ENCODE measurements around the gene TRMT61A. TPM values are rescaled to one million over a fixed set of nuclear protein-coding genes. Genes with fewer than 3 reads are reported as not detected.

The TRMT61A gene
- total and polyA plus RNA-seq, 2 of the 13 experiments (the other 11 are each of a cell fraction or from before 2014, with no cell fraction given): 6.5 to 13.6 TPM

DNA sequence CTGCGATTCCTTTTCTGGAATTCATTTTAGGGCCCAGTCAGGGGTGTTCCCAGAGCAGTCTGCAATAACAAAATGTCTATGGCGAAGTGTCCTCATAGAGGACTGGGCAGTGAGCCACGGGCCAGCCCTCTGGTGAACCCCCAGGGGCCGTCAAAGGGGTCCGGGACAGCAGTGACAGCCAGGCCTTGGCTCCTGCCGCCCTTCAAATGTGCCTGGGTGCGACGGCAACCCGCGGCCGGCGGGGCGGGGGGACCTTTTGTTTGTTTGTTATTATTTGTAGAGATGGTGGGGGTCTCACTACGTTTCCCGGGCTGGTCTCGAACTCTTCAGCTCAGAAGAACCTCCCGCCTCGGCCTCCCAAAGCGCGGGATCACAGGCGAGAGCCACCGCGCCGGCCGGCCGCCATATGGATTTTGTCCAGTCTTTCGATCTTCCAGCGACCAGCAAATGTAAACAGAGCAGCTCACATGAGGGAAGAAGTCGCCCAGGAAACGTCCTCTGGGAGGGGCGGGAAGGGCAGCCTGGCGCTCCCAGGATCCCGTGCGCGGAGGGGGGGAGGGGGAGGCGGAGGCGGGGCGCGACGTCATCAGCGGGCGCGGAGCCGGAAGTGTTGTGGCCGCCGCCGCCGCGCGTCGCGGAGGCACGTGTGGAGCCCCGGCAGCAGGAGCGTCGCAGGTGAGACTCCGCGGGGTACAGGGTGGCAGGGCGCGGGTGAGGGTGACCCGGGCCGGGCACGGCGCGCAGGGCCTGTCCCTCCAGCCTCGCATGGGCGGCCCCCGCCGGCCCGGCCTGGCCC lies at the start of gene TRMT61A (continued):
- TF ChIP-seq RNF2 (conservative IDR thresholded peaks at IDR 0.05; ENCODE audit: low read depth) (no peak), ZSCAN22 (CRISPR knock-in tag; IDR thresholded peaks at IDR 0.05) (no peak), ZNF775 (CRISPR knock-in tag; IDR thresholded peaks at IDR 0.05; ENCODE audit: borderline replicate concordance) (peak; percentile 67; the same call in 1 of the 2 replicates), PITX1 (CRISPR knock-in tag; IDR thresholded peaks at IDR 0.05) (peak; percentile 66), PHF8 (CRISPR knock-in tag; IDR thresholded peaks at IDR 0.05) (peak; percentile 79), SRY (CRISPR knock-in tag; IDR thresholded peaks at IDR 0.05) (no peak), ZNF788 (CRISPR knock-in tag; IDR thresholded peaks at IDR 0.05; ENCODE audit: borderline replicate concordance) (no peak; the same call in 1 of the 2 replicates), CBX5 (CRISPR knock-in tag; IDR thresholded peaks at IDR 0.05; ENCODE audit: borderline replicate concordance) (no peak), SIX4 (CRISPR knock-in tag; IDR thresholded peaks at IDR 0.05) (no peak), JDP2 (CRISPR knock-in tag; IDR thresholded peaks at IDR 0.05; ENCODE audit: borderline replicate concordance) (no peak), ZNF510 (CRISPR knock-in tag; IDR thresholded peaks at IDR 0.05; ENCODE audit: low read depth) (no peak), DR1 (CRISPR knock-in tag; IDR thresholded peaks at IDR 0.05) (peak; percentile 19; the same call in 1 of the 2 replicates), ZNF773 (CRISPR knock-in tag; IDR thresholded peaks at IDR 0.05; ENCODE audit: borderline replicate concordance) (no peak), ATRX (CRISPR knock-in tag; IDR thresholded peaks at IDR 0.05; ENCODE audit: borderline replicate concordance) (no peak), PLRG1 (conservative IDR thresholded peaks at IDR 0.05) (no peak), ARHGAP35 (CRISPR knock-in tag; IDR thresholded peaks at IDR 0.05; ENCODE audit: borderline replicate concordance) (no peak), ZNF563 (CRISPR knock-in tag; IDR thresholded peaks at IDR 0.05) (peak; percentile 63; the same call in 1 of the 2 replicates), MXI1 (IDR thresholded peaks at IDR 0.05; ENCODE audit: borderline replicate concordance, low read depth, low read length) (peak; percentile 99), RFXAP (CRISPR knock-in tag; IDR thresholded peaks at IDR 0.05; ENCODE audit: borderline replicate concordance) (no peak), NR2F2 (IDR thresholded peaks at IDR 0.05; ENCODE audit: borderline replicate concordance, low read depth) (peak; percentile 8; the same call in 1 of the 2 replicates), SOX13 (IDR thresholded peaks at IDR 0.05) (no peak), SOX13 (CRISPR knock-in tag; conservative IDR thresholded peaks at IDR 0.05 in 1 of 2, IDR thresholded peaks at IDR 0.05 in 1 of 2) (peak in 1 of 2 experiments; percentile 38; a peak in 2 of 4 replicates), KLF13 (CRISPR knock-in tag; IDR thresholded peaks at IDR 0.05) (no peak)
- TF ChIP-seq, protein P1, sequence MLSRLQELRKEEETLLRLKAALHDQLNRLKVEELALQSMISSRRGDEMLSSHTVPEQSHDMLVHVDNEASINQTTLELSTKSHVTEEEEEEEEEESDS (CRISPR knock-in tag; IDR thresholded peaks at IDR 0.05; ENCODE audit: borderline replicate concordance): no peak
- TF ChIP-seq, protein P2, sequence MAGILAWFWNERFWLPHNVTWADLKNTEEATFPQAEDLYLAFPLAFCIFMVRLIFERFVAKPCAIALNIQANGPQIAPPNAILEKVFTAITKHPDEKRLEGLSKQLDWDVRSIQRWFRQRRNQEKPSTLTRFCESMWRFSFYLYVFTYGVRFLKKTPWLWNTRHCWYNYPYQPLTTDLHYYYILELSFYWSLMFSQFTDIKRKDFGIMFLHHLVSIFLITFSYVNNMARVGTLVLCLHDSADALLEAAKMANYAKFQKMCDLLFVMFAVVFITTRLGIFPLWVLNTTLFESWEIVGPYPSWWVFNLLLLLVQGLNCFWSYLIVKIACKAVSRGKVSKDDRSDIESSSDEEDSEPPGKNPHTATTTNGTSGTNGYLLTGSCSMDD (CRISPR knock-in tag; IDR thresholded peaks at IDR 0.05): no peak
- TF ChIP-seq, protein P3, sequence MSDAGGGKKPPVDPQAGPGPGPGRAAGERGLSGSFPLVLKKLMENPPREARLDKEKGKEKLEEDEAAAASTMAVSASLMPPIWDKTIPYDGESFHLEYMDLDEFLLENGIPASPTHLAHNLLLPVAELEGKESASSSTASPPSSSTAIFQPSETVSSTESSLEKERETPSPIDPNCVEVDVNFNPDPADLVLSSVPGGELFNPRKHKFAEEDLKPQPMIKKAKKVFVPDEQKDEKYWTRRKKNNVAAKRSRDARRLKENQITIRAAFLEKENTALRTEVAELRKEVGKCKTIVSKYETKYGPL (CRISPR knock-in tag; IDR thresholded peaks at IDR 0.05): no peak
- TF ChIP-seq, protein P4, sequence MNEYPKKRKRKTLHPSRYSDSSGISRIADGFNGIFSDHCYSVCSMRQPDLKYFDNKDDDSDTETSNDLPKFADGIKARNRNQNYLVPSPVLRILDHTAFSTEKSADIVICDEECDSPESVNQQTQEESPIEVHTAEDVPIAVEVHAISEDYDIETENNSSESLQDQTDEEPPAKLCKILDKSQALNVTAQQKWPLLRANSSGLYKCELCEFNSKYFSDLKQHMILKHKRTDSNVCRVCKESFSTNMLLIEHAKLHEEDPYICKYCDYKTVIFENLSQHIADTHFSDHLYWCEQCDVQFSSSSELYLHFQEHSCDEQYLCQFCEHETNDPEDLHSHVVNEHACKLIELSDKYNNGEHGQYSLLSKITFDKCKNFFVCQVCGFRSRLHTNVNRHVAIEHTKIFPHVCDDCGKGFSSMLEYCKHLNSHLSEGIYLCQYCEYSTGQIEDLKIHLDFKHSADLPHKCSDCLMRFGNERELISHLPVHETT (CRISPR knock-in tag; conservative IDR thresholded peaks at IDR 0.05): no peak
